Activated B cell treated with CpG ODN at 0.5 μM for 24 hours (primary cell): ENCODE measurements around the gene CCR1. TPM values are rescaled to one million over a fixed set of nuclear protein-coding genes. Genes with fewer than 3 reads are reported as not detected.
"Not testable (repeated sequence)": the region's sequence is repeated elsewhere in the genome, so short reads cannot be mapped to it uniquely, and the experiment has no call there.

ENCODE experiments used
- ATAC-seq: fragments of 200-7000 bp; cut with Tn5 transposase; one replicate; pipeline ENCODE4 v1.10.0; 2021; ENCODE audit warnings: low read depth, mild to moderate bottlenecking, moderate library complexity
- CTCF ChIA-PET: fragments of 350-600 bp; sonication (Branson Sonifier 250); formaldehyde crosslinking; loops from one replicate; lab custom pipeline; 2021; ENCODE audit warnings: antibody characterized with exemption; lab: Charles Lee
- POLR2A ChIA-PET: fragments of 350-600 bp; sonication (Branson Sonifier 250); formaldehyde crosslinking; loops from one replicate; lab custom pipeline; 2021; ENCODE audit warnings: antibody characterized with exemption; lab: Charles Lee
- DNase-seq: peaks from one replicate; pipeline ENCODE4 v3.0.0; 2022
- H3K27ac Mint-ChIP-seq: one replicate; pipeline ENCODE4 v1.8.0; 2020; ENCODE audit warnings: mixed read lengths
- H3K27me3 Mint-ChIP-seq: one replicate; pipeline ENCODE4 v1.8.0; 2021; ENCODE audit warnings: mixed read lengths
- H3K36me3 Mint-ChIP-seq: one replicate; pipeline ENCODE4 v1.8.0; 2021; ENCODE audit warnings: low read depth, mixed read lengths
- H3K4me1 Mint-ChIP-seq: one replicate; pipeline ENCODE4 v1.8.0; 2021; ENCODE audit warnings: mixed read lengths
- H3K4me3 Mint-ChIP-seq: one replicate; pipeline ENCODE4 v1.8.0; 2020; ENCODE audit warnings: mild to moderate bottlenecking, mixed read lengths
- H3K9me3 Mint-ChIP-seq: one replicate; pipeline ENCODE4 v1.8.0; 2020; ENCODE audit warnings: mixed read lengths
- intact Hi-C: fragments of 100-400 bp; cut with micrococcal nuclease; formaldehyde crosslinking; loops from one replicate; pipeline ENCODE4 v1.15.1; 2024
- total RNA-seq: library from RNA; stranded (reverse); gene quantifications from 2 replicates; pipeline ENCODE4 v1.2.3, GENCODE V29; 2022
- TF ChIP-seq, protein P1 (sequence below): fragments of 200-600 bp; IDR thresholded peaks from one replicate; pipeline ENCODE4 v1.8.0; 2022; ENCODE audit warnings: antibody characterized with exemption, mild to moderate bottlenecking

CCR1 gene
- total RNA-seq, 1 donor from 2014 or later = 0.82 TPM

DNA sequence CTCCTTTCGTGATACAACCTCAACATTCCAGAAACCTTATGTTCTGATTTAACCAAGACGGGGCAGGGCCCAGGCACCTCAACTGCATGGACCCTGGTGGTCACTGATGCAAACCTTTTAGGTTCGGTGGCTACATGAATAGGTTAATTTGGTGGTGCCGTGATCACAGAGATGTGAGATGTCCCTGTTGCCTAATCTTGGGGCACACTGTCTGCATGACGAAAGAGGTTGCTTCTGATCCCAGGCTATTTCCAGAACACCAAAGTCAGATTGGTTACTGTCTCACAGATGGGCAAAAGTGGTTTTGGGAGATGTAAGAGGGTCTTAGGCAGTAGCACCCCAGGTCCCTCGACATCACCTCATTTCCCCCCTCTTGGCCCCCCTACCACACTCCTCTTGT, 4.0 kb upstream of the CCR1 start:
- intact Hi-C loops = no loop called here

GRCh38 chr3:46209746-46210470, 1.8 kb upstream of the CCR1 start:
- H3K27ac Mint-ChIP-seq = no peak overlapping the region
- no peaks in the 10 kb centered on the region for H3K36me3 Mint-ChIP-seq
- intact Hi-C loops = loop anchor here (2.0 to 5.0 kb wide), 2 partner anchors 43 to 159 kb away; no protein-coding TSS in a partner anchor
- H3K4me1 Mint-ChIP-seq = peaks cover 50% of the 10 kb centered on the region
- TF ChIP-seq, protein P1, sequence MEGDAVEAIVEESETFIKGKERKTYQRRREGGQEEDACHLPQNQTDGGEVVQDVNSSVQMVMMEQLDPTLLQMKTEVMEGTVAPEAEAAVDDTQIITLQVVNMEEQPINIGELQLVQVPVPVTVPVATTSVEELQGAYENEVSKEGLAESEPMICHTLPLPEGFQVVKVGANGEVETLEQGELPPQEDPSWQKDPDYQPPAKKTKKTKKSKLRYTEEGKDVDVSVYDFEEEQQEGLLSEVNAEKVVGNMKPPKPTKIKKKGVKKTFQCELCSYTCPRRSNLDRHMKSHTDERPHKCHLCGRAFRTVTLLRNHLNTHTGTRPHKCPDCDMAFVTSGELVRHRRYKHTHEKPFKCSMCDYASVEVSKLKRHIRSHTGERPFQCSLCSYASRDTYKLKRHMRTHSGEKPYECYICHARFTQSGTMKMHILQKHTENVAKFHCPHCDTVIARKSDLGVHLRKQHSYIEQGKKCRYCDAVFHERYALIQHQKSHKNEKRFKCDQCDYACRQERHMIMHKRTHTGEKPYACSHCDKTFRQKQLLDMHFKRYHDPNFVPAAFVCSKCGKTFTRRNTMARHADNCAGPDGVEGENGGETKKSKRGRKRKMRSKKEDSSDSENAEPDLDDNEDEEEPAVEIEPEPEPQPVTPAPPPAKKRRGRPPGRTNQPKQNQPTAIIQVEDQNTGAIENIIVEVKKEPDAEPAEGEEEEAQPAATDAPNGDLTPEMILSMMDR = no peak
- no peaks in the 10 kb centered on the region for H3K9me3 Mint-ChIP-seq
- no peak overlapping the region for H3K4me3 Mint-ChIP-seq
- DNase-seq (no peak), ATAC-seq (no peak)
- ChIA-PET CTCF (interaction anchor here (0.9 to 3.2 kb wide), 4 partner anchors 12 to 268 kb away, joined by 3 to 32 read pairs (median 8); no protein-coding TSS in a partner anchor), POLR2A (no interaction called here)
- no peaks in the 10 kb centered on the region for H3K27me3 Mint-ChIP-seq

More for the DNA sequence above, 4.0 kb upstream of the CCR1 start:
- no peak for ATAC-seq
- no peak for DNase-seq
- Mint-ChIP-seq H3K27ac (no peak overlapping the region), H3K36me3 (no peaks in the 10 kb centered on the region), H3K4me1 (peaks cover 28% of the 10 kb centered on the region), H3K9me3 (no peaks in the 10 kb centered on the region), H3K27me3 (no peaks in the 10 kb centered on the region), H3K4me3 (no peak overlapping the region)
- TF ChIP-seq, protein P1 = no peak
- ChIA-PET POLR2A (no interaction called here), CTCF (no interaction called here)

DNA sequence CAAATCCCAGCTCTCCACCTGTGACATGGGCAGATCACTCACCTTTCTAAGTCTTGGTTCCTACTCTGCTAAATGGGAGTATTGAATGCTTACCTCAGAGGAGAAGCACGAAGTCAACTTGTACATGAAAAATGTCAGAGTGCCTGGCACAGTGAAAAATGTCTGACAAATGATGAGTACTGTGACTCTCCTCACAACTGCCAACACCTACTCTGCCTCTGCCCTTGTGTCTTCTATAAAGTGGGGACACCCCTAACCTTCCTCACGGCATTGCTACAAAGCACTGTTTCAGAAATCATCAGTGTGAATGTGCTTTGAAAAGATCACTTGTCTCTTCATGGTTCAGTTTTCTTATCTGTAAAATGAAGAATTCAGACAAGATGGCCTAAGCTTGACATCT, 940 bp upstream of the CCR1 start:
- no peaks in the 10 kb centered on the region for H3K27me3 Mint-ChIP-seq
- peak overlapping the region; percentile 5 for H3K27ac Mint-ChIP-seq
- CTCF ChIA-PET = interaction anchor here (0.9 to 3.2 kb wide), 16 partner anchors 11 to 272 kb away, joined by 3 to 32 read pairs (median 8); partner anchors contain the start of gene CCR5
- peaks cover 52% of the 10 kb centered on the region for H3K4me1 Mint-ChIP-seq
- intact Hi-C loops = loop anchor here (2.0 to 5.0 kb wide), 2 partner anchors 42 to 160 kb away; no protein-coding TSS in a partner anchor
- ATAC-seq = no peak
- H3K4me3 Mint-ChIP-seq = no peak overlapping the region
- no peaks in the 10 kb centered on the region for H3K9me3 Mint-ChIP-seq
- DNase-seq = no peak
- POLR2A ChIA-PET = interaction anchor here (1.8 kb wide), 1 partner anchor 120 kb away, joined by 6 read pairs; no protein-coding TSS in a partner anchor
- TF ChIP-seq, protein P1 = no peak
- no peaks in the 10 kb centered on the region for H3K36me3 Mint-ChIP-seq

- H3K27ac Mint-ChIP-seq = peak overlapping the region; percentile 72
- H3K4me1 Mint-ChIP-seq = peaks cover 52% of the 10 kb centered on the region
- CTCF ChIA-PET = interaction anchor here (0.7 to 3.2 kb wide), 19 partner anchors 9 to 445 kb away, joined by 3 to 32 read pairs (median 6); partner anchors contain the start of gene CCR5
- not testable (repeated sequence) for DNase-seq, H3K36me3 Mint-ChIP-seq, ATAC-seq, H3K27me3 Mint-ChIP-seq, H3K9me3 Mint-ChIP-seq
- peak overlapping the region; percentile 73 for H3K4me3 Mint-ChIP-seq
- intact Hi-C loops = loop anchor here (5.0 kb wide), 1 partner anchor 40 kb away; no protein-coding TSS in a partner anchor
- POLR2A ChIA-PET = interaction anchor here (1.8 kb wide), 1 partner anchor 118 kb away, joined by 6 read pairs; no protein-coding TSS in a partner anchor
These were observed 599 bp downstream of the CCR1 start for GRCh38 chr3:46207514-46207913.

GRCh38 chr3:46206282-46207015, 1.7 kb downstream of the CCR1 start:
- peaks cover 52% of the 10 kb centered on the region for H3K4me1 Mint-ChIP-seq
- intact Hi-C loops = loop anchor here (5.0 kb wide), 1 partner anchor 39 kb away; no protein-coding TSS in a partner anchor
- no peaks in the 10 kb centered on the region for H3K27me3 Mint-ChIP-seq
- CTCF ChIA-PET = interaction anchor here (0.5 to 3.2 kb wide), 6 partner anchors 10 to 172 kb away, joined by 3 to 32 read pairs (median 4); no protein-coding TSS in a partner anchor
- H3K9me3 Mint-ChIP-seq = no peaks in the 10 kb centered on the region
- H3K27ac Mint-ChIP-seq = no peak overlapping the region
- H3K36me3 Mint-ChIP-seq = peaks cover 4% of the 10 kb centered on the region
- ATAC-seq = no peak
- POLR2A ChIA-PET = no interaction called here
- no peak overlapping the region for H3K4me3 Mint-ChIP-seq
- TF ChIP-seq, protein P1 = no peak
- DNase-seq = no peak
